Stimulated activated naive B cell treated with anti-CD40 and anti-IgM and Interleukin-4, amounts not matched to agents 10 μg/mL and 1 μg/mL and 100 μg/mL, for 72 hours (primary cell): ENCODE data around the gene CACNG4.

Experiments used
- ATAC-seq, 2 donors: fragments of 150-1000 bp; cut with Tn5 transposase; replicated peaks; 2 replicates each; pipeline ENCODE4 v1.10.0; 2021; ENCODE audit warnings: moderate library complexity in 1 of 2
- DNase-seq: peaks from one replicate; pipeline ENCODE4 v3.0.0; 2021
- H3K27ac Mint-ChIP-seq: one replicate; pipeline ENCODE4 v1.8.0; 2022; ENCODE audit warnings: mild to moderate bottlenecking, mixed read lengths
- H3K27me3 Mint-ChIP-seq, 2 donors: one replicate each; pipeline ENCODE4 v1.8.0; 2022; ENCODE audit warnings: mixed read lengths in 2 of 2
- H3K36me3 Mint-ChIP-seq, 2 donors: one replicate each; pipeline ENCODE4 v1.8.0; 2022; ENCODE audit warnings: mixed read lengths in 2 of 2, mild to moderate bottlenecking in 1 of 2
- H3K4me1 Mint-ChIP-seq, 2 donors: one replicate each; pipeline ENCODE4 v1.8.0; 2022; ENCODE audit warnings: mixed read lengths in 2 of 2, mild to moderate bottlenecking in 1 of 2
- H3K4me3 Mint-ChIP-seq, 2 donors: one replicate each; pipeline ENCODE4 v1.8.0; 2022; ENCODE audit warnings: mild to moderate bottlenecking in 2 of 2, mixed read lengths in 2 of 2, moderate library complexity in 1 of 2
- H3K9me3 Mint-ChIP-seq, 2 donors: one replicate each; pipeline ENCODE4 v1.8.0; 2022; ENCODE audit warnings: mixed read lengths in 2 of 2, mild to moderate bottlenecking in 1 of 2

Gene CACNG4

DNA sequence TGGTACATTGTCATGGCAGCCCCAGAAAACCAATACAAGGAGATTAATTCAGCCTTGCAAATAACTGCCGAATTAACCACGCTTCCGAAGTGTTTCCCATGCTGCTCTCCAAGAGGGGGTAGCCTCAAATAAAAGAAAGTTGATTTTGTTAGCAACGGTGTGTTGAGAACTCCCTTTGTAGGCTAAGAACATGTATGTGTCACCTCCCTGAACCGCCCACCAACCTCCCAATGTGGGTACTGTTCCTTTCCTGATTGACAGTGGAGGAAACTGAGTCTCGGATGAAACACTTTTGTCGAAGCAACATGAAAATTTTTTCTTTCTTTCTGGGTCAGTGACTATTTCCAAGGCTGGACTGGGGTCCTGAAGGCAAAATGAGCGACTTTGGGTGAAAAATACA, 25.1 kb downstream of the CACNG4 start:
- Mint-ChIP-seq H3K27me3 (peaks cover 12% of the 10 kb centered on the region in 2 donors), H3K27ac (no peak overlapping the region), H3K9me3 (no peaks in the 10 kb centered on the region), H3K36me3 (no peaks in the 10 kb centered on the region), H3K4me1 (peaks cover 0 to 3% of the 10 kb centered on the region in 2 donors), H3K4me3 (no peak overlapping the region)
- ATAC-seq, result no peak
- no peak for DNase-seq

DNA sequence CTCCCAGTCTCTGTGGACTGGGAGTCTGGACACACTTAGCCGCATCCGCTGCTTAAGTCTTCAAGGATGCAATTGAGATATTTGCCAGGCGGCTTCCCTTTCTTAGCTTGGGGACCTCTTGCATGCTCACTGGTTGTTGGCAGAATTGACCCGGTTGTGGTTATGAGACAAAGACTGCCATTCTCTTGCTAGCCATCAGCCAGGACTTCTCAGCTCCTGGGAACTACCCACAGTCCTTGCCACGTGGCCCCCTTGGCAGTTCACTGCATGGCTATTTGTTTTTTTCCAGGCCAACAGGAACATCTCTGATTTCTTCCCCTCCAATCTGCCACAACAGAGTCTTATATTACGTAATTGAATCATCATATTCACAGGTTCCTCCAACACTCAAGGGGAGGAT, 25.5 kb downstream of the CACNG4 start:
- DNase-seq, result no peak
- peaks cover 0 to 3% of the 10 kb centered on the region in 2 donors for H3K4me1 Mint-ChIP-seq
- no peak overlapping the region for H3K27ac Mint-ChIP-seq
- peaks cover 13 to 16% of the 10 kb centered on the region in 2 donors for H3K27me3 Mint-ChIP-seq
- no peak overlapping the region for H3K4me3 Mint-ChIP-seq
- no peaks in the 10 kb centered on the region for H3K9me3 Mint-ChIP-seq
- no peak for ATAC-seq
- no peaks in the 10 kb centered on the region for H3K36me3 Mint-ChIP-seq

DNA sequence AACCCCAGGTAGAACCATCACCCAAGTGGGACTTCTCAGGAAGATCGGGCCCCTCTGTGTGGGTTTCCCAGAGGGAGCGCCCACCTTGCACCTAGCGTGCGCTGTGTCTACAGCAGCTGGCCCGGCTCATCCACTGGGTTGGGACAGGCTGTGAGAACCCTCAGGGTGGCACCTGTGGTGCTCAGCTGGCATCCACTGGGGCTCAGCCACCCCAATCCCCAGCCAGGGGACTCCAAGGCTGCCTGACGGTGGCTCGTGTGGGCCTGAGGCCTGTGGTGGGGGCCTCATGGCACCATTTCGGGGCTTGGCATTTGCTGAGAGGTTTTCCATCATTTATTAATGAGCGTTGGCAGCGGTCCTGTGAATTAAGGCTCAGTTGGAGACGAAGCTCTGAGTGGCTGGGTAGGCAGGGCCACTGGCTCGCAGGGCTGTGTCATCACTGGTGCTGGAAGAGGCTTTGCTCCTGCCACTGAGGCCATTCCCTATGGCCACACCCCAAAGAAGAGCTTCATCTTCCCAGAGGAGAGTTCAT, 28.5 kb downstream of the CACNG4 start:
- no peak overlapping the region for H3K4me3 Mint-ChIP-seq
- no peak for ATAC-seq
- no peak overlapping the region for H3K27ac Mint-ChIP-seq
- no peak for DNase-seq
- no peaks in the 10 kb centered on the region for H3K36me3 Mint-ChIP-seq
- peaks cover 13 to 25% of the 10 kb centered on the region in 2 donors for H3K27me3 Mint-ChIP-seq
- H3K4me1 Mint-ChIP-seq, result no peaks in the 10 kb centered on the region
- peaks cover 0 to 1% of the 10 kb centered on the region in 2 donors for H3K9me3 Mint-ChIP-seq

DNA sequence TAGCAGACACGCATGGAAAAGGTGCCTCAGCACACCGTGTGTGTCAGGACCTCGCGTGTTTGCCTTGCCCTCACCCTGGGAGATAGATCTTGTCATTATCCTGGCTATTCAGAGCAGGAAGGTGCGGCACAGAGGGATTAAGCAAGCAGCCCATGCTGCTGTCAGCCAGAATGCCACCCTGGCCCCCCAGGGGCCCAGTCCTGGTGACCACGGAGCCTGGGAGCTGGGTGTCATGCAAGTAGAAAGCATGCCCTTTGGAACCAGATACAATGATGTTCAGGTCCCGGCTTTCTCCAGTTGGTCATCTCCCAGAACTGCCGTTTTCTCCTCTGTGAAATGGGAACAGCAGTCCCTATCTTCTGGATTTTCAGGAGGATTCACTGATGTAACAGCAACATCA, 29.9 kb downstream of the CACNG4 start:
- H3K27me3 Mint-ChIP-seq, result peaks cover 13 to 25% of the 10 kb centered on the region in 2 donors
- H3K27ac Mint-ChIP-seq, result no peak overlapping the region
- no peak for ATAC-seq

DNA sequence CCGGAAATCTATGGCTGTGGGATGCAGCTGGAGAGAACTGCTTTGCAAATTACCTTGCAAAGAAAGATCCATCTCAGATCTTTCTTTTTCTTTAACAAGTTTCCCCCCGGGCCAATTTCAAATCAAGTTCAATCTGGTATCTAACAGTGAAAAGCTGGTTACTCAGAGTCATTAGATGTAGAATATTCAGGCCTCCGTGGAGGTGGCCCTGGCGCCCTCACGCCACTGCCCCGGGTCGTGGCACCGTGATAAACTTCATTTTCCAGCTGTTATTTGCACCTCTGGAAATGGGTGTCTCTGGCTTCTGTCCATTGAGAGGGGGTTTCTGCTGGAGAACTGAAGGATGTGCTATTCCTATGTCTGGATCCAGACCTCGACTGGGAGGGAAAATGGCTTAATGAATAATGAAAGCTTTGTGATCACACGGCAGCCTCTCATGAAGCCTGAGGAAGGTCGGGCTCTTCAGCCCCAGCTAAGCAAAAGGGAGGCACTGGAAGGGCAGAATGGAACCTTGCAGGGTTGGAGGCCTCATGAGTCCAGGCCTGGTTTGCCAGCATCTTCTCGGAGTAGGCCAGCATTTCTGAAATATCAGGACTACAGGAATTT, 30.5 kb downstream of the CACNG4 start:
- no peak for ATAC-seq
- Mint-ChIP-seq H3K9me3 (peaks cover 0 to 1% of the 10 kb centered on the region in 2 donors), H3K4me3 (no peak overlapping the region), H3K27ac (no peak overlapping the region), H3K27me3 (peaks cover 13 to 25% of the 10 kb centered on the region in 2 donors), H3K4me1 (no peaks in the 10 kb centered on the region), H3K36me3 (no peaks in the 10 kb centered on the region)
- no peak for DNase-seq

More for the DNA sequence above, 29.9 kb downstream of the CACNG4 start:
- no peaks in the 10 kb centered on the region for H3K4me1 Mint-ChIP-seq
- no peak for DNase-seq
- peaks cover 0 to 1% of the 10 kb centered on the region in 2 donors for H3K9me3 Mint-ChIP-seq
- H3K4me3 Mint-ChIP-seq, result no peak overlapping the region
- no peaks in the 10 kb centered on the region for H3K36me3 Mint-ChIP-seq

DNA sequence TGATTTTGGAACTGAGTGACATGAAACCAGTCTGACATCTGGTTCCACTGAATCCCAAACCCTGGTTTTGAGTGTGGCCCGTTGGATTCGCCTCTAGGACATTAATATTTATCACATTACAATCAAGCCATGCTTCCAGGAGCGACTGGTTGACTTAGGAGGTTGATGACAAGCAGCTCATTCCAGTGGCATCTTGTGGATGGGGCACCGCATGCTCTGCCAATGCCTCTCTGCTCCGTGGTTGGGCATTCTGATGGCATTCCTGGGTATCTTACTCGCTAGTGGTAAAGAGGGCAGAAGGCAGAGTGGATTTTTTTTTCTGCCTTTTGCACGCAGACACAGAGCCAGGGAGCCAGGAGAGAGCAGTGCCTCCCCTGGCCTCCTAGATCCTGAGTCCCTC, 31.4 kb downstream of the CACNG4 start:
- DNase-seq, result no peak
- no peak for ATAC-seq
- Mint-ChIP-seq H3K27me3 (peaks cover 13 to 25% of the 10 kb centered on the region in 2 donors), H3K36me3 (no peaks in the 10 kb centered on the region), H3K4me3 (no peak overlapping the region), H3K9me3 (peaks cover under 1 to 3% of the 10 kb centered on the region in 2 donors), H3K4me1 (no peaks in the 10 kb centered on the region), H3K27ac (no peak overlapping the region)

DNA sequence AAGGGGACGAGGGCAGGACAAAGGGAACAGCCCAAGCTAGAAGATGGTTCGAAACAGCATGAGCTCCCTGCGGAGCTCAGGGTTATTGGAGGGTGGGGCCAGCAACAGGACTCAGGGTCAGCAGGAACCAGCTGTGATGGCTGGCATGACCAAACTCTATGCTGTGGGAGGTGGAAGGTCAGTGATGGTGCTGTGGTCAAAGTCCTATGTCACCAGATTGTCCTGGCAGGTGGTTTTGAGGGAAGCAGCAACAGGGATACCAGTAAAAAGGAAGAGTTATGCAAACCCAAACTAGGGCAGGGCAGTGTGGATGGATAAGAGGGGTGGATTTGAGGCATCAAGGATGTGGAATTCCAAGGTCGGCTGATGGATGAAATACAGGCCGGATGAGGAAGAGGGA, 32.4 kb downstream of the CACNG4 start:
- no peak overlapping the region for H3K27ac Mint-ChIP-seq
- H3K4me3 Mint-ChIP-seq, result no peak overlapping the region
- H3K27me3 Mint-ChIP-seq, result peaks cover 13 to 25% of the 10 kb centered on the region in 2 donors
- no peaks in the 10 kb centered on the region for H3K4me1 Mint-ChIP-seq
- H3K36me3 Mint-ChIP-seq, result no peaks in the 10 kb centered on the region
- ATAC-seq (no peak), DNase-seq (no peak)
- H3K9me3 Mint-ChIP-seq, result peaks cover 8 to 11% of the 10 kb centered on the region in 2 donors

DNA sequence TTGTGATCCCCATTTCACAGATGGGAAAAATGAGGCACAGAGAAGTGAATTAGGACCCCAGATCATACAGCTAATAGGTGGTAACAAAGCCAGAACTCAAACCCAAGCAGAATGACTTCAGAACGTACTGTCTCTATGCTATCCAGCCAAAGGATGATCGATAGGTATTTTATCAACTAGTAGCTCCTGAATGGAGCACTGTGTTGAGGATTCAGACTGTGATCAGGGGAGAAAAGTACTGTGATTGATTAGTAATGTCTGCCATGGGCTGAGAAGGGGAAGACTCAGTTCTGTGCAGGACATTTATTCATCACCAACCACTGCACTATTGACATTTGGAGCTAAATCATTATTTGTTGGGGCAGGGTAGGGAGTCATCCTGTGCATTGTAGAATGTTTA, 38.7 kb downstream of the CACNG4 start:
- ATAC-seq (no peak), DNase-seq (no peak)
- peaks cover 9 to 12% of the 10 kb centered on the region in 2 donors for H3K27me3 Mint-ChIP-seq
- H3K9me3 Mint-ChIP-seq, result peaks cover 10 to 17% of the 10 kb centered on the region in 2 donors
- H3K4me1 Mint-ChIP-seq, result no peaks in the 10 kb centered on the region
- H3K36me3 Mint-ChIP-seq, result peaks cover 0 to 1% of the 10 kb centered on the region in 2 donors
- H3K27ac Mint-ChIP-seq, result no peak overlapping the region
- H3K4me3 Mint-ChIP-seq, result no peak overlapping the region

DNA sequence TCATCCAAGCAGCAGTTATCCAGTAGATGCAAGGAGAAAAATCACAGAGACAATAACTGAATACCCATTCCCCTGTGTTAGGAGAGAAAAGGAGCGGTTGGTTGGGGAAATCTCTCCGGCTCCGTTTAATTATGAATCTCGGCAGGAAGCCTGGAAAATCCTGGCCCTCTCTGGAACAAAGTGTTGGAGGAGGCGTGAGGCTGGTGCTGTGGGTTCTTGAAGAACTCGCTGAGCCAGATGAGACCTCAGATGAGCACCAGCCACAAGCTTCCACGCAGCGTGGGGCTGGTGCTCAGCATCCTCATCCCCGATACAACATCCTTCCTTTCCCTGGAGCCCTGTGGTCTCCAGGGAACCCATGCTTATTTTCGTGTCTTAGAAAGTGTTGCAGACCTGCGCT, 39.7 kb downstream of the CACNG4 start:
- H3K27me3 Mint-ChIP-seq, result peaks cover 9 to 12% of the 10 kb centered on the region in 2 donors
- ATAC-seq, result no peak
- H3K9me3 Mint-ChIP-seq, result peaks cover 10 to 17% of the 10 kb centered on the region in 2 donors
- H3K4me3 Mint-ChIP-seq, result no peak overlapping the region
- no peaks in the 10 kb centered on the region for H3K4me1 Mint-ChIP-seq
- no peak for DNase-seq
- peaks cover 0 to 1% of the 10 kb centered on the region in 2 donors for H3K36me3 Mint-ChIP-seq
- no peak overlapping the region for H3K27ac Mint-ChIP-seq

DNA sequence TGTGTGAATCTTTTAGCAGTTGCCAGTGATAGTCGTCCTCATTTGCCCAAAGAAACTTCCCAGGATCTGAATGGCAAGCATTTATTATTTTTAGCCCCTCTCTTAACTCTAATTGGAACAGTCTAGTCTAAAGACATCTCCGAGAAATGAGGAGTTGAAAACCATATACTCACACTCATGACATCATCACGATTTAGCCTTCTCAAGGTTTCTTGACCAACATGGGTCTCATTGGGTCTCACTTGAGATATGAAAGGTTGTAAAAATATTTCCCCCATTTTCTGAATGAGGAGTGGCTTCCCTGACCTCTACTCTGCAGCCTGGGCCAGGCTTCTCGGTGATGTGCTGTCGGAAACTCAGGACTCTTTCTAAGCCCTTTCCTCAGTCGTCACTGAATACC, 42.8 kb downstream of the CACNG4 start:
- no peak for ATAC-seq
- Mint-ChIP-seq H3K36me3 (peaks cover 0 to 1% of the 10 kb centered on the region in 2 donors), H3K27me3 (peaks cover 12 to 16% of the 10 kb centered on the region in 2 donors), H3K9me3 (peaks cover 5% of the 10 kb centered on the region in 2 donors), H3K4me1 (no peaks in the 10 kb centered on the region), H3K27ac (no peak overlapping the region), H3K4me3 (no peak overlapping the region)
- DNase-seq, result no peak

DNA sequence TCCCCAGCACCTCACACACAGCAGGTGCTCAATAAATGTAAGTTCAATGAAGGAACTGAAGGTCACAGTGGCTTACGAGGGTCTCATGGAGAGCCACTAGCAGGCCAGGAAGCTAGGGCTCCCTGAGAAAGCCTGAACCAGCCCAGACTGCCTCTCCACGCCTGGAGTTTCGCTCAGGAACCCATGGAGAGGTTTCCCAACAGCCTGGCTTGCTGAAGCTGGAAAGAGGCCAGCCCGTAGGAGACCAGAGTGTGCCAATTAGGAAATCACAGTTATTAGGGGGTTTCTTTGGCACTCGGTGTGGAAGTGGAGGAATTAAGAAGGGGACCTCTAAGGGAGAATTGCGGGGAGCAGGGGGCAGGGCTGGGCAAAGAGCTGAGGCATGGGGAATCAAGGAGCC, 43.6 kb downstream of the CACNG4 start:
- DNase-seq (no peak), ATAC-seq (no peak)
- Mint-ChIP-seq H3K4me1 (no peaks in the 10 kb centered on the region), H3K27ac (no peak overlapping the region), H3K36me3 (peaks cover 0 to 1% of the 10 kb centered on the region in 2 donors), H3K4me3 (no peak overlapping the region), H3K9me3 (peaks cover 5% of the 10 kb centered on the region in 2 donors), H3K27me3 (peaks cover 16 to 17% of the 10 kb centered on the region in 2 donors)

DNA sequence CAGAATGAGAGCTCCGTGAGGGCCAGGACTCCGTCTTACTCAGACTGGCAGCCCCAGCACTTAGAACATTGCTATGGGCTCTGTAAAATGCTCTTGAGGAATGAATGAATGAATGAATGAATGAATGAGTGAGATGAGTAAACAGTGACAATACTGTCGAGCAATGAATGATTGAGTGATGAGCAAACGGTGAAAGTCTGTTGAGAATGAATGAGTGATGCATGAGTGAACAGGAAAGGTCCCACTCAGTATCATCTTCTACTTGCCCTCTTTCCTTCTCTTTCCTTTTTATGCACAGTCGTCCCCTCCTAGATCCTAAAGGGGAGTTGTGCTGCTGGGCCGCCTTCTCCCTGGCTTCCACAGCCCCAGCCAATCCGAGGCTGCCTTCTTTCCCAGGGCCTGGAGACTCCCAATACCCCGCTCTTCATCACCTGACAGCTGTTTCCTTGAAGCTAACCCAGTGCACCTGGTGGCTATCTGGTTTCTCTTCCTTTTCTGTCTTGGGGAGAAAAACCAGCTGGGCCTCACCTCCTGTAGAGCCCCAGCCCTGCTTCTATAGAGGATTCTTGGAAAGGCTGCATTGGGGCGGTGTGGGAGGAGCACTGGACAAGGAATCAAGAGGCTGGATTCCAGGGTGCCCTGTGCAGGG, 47.1 kb downstream of the CACNG4 start:
- ATAC-seq (no peak), DNase-seq (no peak)
- H3K36me3 Mint-ChIP-seq, result no peaks in the 10 kb centered on the region
- no peak overlapping the region for H3K4me3 Mint-ChIP-seq
- H3K9me3 Mint-ChIP-seq, result peaks cover 5% of the 10 kb centered on the region in 2 donors
- no peak overlapping the region for H3K27ac Mint-ChIP-seq
- H3K4me1 Mint-ChIP-seq, result no peaks in the 10 kb centered on the region
- H3K27me3 Mint-ChIP-seq, result peaks cover 11 to 13% of the 10 kb centered on the region in 2 donors

DNA sequence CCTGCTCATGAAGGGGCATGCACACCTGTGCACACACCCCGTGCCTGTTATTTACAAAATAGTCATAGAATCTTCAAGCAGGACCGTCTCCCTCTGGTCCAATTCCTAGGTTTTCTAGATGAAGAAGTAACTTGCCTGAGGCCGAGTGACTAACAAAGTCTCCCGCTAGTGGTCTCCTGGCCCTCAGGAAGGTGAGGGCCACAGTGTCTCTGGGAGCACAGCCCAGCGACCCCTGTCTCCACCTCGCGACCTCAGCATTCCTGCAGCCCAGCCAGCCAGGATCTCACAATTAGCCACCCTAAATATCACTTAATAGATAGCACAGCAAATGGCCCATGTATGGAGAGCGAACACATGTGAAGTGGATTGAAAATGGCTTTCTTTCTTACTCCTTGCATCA, 49.4 kb downstream of the CACNG4 start:
- H3K4me1 Mint-ChIP-seq, result no peaks in the 10 kb centered on the region
- peaks cover 11% of the 10 kb centered on the region in 2 donors for H3K27me3 Mint-ChIP-seq
- no peak for ATAC-seq
- peaks cover 0 to 2% of the 10 kb centered on the region in 2 donors for H3K9me3 Mint-ChIP-seq
- H3K36me3 Mint-ChIP-seq, result no peaks in the 10 kb centered on the region
- H3K27ac Mint-ChIP-seq, result no peak overlapping the region
- no peak overlapping the region for H3K4me3 Mint-ChIP-seq
- no peak for DNase-seq

DNA sequence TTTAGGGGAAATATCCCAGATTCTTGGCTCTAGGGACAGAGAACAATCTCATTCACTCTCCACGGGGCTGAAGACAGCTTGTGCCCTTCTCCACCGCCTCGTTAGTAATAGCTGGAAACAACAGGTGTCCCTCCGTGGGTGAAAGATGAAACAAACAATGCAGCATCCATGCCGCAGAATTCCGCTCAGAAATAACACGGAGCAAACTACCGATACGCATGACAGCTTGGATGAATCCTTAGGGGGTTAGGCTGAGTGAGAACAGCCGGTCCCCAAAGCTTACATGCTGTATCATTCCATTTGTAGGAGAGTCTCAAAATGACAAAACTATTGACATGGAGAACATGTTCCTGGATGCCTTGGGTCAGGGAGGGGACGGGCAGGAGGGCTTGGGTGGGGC, 50.5 kb downstream of the CACNG4 start:
- Mint-ChIP-seq H3K27me3 (peaks cover 9 to 11% of the 10 kb centered on the region in 2 donors), H3K4me1 (no peaks in the 10 kb centered on the region), H3K4me3 (no peak overlapping the region), H3K9me3 (peaks cover 0 to 1% of the 10 kb centered on the region in 2 donors), H3K36me3 (no peaks in the 10 kb centered on the region), H3K27ac (no peak overlapping the region)
- ATAC-seq, result no peak
- no peak for DNase-seq
